GM10248 (cell line): ENCODE data around the gene DRAM2.
A peak's percentile ranks its signal among the peaks of the same experiment; 100 is the strongest.

ENCODE experiments used
- CTCF ChIA-PET: fragments of 300-600 bp; sonication (Branson Sonifier 250); formaldehyde crosslinking; extraction: SDS; loops from one replicate; lab custom pipeline; 2021; ENCODE audit warnings: antibody characterized with exemption; lab: Yijun Ruan, JAX
- POLR2A ChIA-PET: fragments of 350-650 bp; sonication (Branson Sonifier 250); formaldehyde crosslinking; extraction: SDS; loops from one replicate; lab custom pipeline; 2020; ENCODE audit warnings: antibody characterized with exemption; lab: Yijun Ruan, JAX
- DNase-seq: peaks from one replicate; pipeline ENCODE4 v3.0.0; 2012; ENCODE audit errors: extremely low spot score
- TF ChIP-seq, protein P1 (sequence below): IDR thresholded peaks from 2 replicates; pipeline ENCODE4 v1.5.1; 2012; ENCODE audit warnings: mild to moderate bottlenecking, low read depth; ENCODE audit errors: extremely low read depth, missing control alignments, control extremely low read depth

Gene DRAM2

DNA sequence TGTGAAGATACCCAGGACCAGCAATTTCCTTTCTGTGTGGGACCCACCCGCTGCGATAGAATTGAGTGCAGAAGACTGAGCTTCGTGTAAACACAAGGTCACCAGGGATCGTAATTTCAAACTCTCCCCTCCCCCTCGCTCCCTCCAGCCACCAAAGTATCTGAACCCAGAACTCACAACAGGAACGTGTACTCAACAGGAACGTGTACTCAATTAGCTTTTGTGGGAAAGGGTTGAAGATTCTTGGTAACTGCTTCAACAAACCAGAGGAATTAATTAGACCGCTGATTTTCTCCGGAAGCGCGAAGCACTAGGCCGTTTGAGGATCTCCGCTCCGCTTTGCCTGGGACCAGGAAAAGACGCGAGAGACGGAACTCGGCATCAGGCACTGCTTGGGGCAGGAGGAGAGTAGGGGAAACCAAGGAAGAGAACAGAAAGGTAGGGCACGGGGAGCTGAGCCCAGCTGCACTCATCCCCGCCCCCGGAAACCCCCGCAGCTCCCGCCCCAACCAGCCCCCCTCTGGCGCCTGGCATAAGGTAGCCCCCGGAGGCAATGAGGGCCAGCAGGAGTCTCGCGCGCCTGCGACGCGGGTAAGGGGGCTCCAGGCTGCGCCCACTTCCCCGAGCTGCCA lies 453 bp downstream of the DRAM2 start:
- CTCF ChIA-PET = interaction anchor here (1.0 to 1.6 kb wide), 8 partner anchors 9 to 315 kb away, joined by 3 to 5 read pairs (median 3); no protein-coding TSS in a partner anchor
- TF ChIP-seq, protein P1, sequence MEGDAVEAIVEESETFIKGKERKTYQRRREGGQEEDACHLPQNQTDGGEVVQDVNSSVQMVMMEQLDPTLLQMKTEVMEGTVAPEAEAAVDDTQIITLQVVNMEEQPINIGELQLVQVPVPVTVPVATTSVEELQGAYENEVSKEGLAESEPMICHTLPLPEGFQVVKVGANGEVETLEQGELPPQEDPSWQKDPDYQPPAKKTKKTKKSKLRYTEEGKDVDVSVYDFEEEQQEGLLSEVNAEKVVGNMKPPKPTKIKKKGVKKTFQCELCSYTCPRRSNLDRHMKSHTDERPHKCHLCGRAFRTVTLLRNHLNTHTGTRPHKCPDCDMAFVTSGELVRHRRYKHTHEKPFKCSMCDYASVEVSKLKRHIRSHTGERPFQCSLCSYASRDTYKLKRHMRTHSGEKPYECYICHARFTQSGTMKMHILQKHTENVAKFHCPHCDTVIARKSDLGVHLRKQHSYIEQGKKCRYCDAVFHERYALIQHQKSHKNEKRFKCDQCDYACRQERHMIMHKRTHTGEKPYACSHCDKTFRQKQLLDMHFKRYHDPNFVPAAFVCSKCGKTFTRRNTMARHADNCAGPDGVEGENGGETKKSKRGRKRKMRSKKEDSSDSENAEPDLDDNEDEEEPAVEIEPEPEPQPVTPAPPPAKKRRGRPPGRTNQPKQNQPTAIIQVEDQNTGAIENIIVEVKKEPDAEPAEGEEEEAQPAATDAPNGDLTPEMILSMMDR = no peak
- peak; percentile 37 for DNase-seq
- POLR2A ChIA-PET = interaction anchor here (0.5 to 1.1 kb wide), 2 partner anchors 8 to 80 kb away, joined by 3 to 5 read pairs; no protein-coding TSS in a partner anchor

DNA sequence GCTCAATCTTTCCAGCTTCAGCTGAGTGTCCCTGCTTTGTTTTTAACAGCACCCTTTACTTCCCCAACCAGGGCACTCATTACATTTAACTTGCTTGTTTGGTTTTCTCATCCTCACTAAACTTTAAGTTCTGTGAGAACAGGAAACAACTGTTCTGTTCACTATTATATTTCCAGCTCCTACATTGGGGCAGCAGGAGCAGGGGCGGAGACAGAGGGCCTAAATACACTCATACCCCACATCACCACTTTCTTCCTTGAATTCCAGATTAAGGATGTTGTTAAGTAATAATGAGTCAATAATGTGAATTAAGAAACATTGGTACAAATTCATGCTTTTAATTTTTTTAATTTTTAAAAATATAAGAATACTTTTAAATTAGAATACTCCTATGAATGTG lies 6.0 kb downstream of the DRAM2 start:
- no peak for DNase-seq
- ChIA-PET POLR2A (no interaction called here), CTCF (interaction anchor here (2.9 kb wide), 1 partner anchor 10 kb away, joined by 11 read pairs; no protein-coding TSS in a partner anchor)
- TF ChIP-seq, protein P1 = no peak

DNA sequence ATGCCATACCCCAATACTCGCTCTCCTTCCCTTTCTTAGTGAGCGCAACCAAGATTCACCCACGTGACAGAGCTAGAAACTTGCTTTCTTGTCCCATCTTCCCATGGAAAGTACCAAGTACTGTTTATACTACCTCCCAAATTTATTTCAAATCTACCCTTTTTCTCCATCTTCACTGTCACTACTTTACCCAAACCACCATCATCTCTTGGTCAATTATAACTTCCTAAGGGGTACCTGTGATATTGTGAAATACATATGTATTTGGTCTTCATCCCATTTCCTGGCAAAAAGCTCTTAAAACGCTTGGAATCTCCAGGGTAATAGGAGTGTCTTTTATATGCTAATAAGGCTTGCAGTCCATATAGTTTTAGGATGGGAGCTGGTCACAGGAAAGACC lies 8.2 kb downstream of the DRAM2 start:
- ChIA-PET POLR2A (interaction anchor here (0.7 kb wide), 1 partner anchor 259 kb away, joined by 3 read pairs; the partner anchor contains the start of gene CD53), CTCF (interaction anchor here (0.8 to 2.9 kb wide), 6 partner anchors 9 to 101 kb away, joined by 3 to 11 read pairs (median 5); partner anchors contain the start of gene DENND2D)
- TF ChIP-seq, protein P1 = no peak
- DNase-seq = no peak

DNA sequence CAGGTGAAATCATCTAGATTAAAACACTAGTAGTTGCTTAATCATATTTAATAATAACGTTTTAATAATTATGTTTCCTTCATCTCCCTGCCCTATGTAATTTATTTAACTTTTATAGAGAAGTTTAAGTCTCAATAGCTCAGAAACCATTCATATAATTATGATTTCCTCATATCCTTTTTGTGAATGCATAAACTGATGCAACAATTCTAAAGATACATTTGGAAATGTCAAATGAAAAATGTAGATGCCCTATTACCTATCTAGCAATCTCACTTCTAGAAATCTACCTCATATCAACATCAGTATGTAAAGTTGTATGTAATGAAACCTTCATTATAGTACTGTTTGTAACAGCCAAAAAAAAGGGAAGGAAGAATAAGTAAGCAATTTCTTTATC lies 10.5 kb downstream of the DRAM2 start:
- CTCF ChIA-PET = no interaction called here
- TF ChIP-seq, protein P1 = no peak

DNA sequence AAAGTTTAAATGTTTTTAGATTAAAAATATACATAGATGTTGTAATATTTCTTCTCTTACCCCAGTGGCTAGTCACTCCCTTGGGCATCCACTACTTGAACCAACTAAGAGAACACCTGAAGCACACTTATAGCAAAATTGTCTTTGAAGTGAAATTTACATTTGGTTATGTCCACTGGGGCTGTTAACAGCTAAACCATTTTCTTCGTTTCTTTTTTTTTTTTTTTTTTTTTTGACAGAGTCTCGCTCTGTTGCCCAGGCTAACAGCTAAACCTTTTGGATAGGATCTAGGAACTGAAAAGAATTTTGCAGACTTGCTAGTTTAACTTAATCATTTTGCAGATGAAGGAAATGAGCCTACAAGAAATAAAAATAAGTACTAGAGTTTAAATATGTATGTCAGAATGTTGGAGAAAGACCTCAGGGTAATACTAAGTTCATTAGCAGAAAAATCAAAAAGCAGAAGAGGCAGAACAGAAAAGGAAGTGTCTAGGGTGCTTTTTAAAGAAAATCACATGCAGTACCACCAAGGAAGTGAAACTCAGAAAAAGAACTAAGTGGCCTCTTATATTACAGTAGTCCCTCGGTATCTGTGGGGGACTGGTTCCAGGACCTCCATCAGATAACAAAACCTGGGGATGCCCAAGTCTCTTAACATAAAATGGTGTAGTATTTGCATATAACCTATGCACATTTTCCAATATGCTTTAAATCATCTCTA lies 11.8 kb downstream of the DRAM2 start:
- ChIA-PET POLR2A (no interaction called here), CTCF (interaction anchor here (1.1 to 1.2 kb wide), 2 partner anchors 13 to 95 kb away, joined by 3 read pairs; no protein-coding TSS in a partner anchor)
- DNase-seq = peak; percentile 37
- TF ChIP-seq, protein P1 = no peak

More for the DNA sequence above, 10.5 kb downstream of the DRAM2 start:
- no peak for DNase-seq
- POLR2A ChIA-PET = no interaction called here

DNA sequence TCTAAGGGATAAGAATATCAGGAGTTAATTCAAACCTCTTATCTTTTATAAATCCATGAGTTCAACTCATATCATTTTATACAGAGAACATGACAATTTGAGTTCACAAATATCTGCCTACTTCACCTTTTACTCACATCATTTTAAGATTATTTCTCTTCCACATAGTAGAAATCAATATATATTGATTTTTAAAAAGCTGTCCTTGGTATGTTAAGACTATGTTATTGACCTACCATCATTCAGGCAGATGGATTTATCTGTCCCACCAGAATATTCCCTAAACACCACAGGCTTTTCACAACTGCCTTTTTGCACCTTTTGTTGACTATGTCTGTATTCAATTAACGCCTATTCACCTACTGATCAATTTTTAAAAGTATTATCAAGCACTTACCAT lies 13.5 kb downstream of the DRAM2 start:
- DNase-seq = no peak
- ChIA-PET POLR2A (no interaction called here), CTCF (no interaction called here)
- TF ChIP-seq, protein P1 = no peak
